Measurements from ENCODE around the gene FLAD1.

Gene FLAD1

DNA sequence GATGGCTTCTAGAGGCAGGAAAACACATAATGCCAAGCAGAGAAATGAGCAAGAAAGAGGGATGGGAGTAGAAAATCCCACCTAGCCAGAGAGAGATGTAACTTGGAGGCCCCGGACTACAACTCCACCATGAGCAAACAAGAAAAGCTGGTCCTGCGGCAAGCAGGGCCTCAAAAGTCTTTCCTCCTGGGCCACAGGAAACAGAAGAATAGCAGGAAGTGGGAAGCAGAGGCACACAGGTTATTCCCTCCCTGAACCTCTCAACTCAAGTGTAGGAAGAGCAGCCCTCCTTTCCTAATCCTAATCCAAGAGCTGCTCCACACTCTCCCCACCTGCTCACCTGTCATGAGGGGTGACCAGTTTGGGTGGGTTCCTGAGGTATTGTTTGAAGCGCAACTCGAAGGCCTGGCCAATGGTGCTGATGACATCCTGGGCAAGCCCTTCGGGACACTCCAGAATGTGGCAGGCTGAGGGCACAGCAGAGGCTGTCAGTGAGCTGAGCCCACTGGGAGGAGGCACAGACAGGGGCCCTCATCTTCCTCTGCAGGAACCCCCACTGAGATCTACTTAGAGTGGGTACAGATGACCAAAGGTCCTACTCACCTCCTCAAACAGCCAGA, 15.7 kb upstream of the FLAD1 start:
- H3K27me3 ChIP-seq (ENCODE audit: insufficient read depth, low read depth, severe bottlenecking): no peaks in the 10 kb centered on the region
- no peak overlapping the region for H3K4me3 ChIP-seq (ENCODE audit: low read depth, low read length)
- H3K9me3 ChIP-seq (ENCODE audit: severe bottlenecking): no peaks in the 10 kb centered on the region
- H3K27ac ChIP-seq: no peak overlapping the region
- TF ChIP-seq, protein P1, sequence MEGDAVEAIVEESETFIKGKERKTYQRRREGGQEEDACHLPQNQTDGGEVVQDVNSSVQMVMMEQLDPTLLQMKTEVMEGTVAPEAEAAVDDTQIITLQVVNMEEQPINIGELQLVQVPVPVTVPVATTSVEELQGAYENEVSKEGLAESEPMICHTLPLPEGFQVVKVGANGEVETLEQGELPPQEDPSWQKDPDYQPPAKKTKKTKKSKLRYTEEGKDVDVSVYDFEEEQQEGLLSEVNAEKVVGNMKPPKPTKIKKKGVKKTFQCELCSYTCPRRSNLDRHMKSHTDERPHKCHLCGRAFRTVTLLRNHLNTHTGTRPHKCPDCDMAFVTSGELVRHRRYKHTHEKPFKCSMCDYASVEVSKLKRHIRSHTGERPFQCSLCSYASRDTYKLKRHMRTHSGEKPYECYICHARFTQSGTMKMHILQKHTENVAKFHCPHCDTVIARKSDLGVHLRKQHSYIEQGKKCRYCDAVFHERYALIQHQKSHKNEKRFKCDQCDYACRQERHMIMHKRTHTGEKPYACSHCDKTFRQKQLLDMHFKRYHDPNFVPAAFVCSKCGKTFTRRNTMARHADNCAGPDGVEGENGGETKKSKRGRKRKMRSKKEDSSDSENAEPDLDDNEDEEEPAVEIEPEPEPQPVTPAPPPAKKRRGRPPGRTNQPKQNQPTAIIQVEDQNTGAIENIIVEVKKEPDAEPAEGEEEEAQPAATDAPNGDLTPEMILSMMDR (IDR thresholded peaks at IDR 0.05; ENCODE audit: low read depth, low read length): no peak
- peaks cover 56% of the 10 kb centered on the region for H3K36me3 ChIP-seq
- no peak for DNase-seq

DNA sequence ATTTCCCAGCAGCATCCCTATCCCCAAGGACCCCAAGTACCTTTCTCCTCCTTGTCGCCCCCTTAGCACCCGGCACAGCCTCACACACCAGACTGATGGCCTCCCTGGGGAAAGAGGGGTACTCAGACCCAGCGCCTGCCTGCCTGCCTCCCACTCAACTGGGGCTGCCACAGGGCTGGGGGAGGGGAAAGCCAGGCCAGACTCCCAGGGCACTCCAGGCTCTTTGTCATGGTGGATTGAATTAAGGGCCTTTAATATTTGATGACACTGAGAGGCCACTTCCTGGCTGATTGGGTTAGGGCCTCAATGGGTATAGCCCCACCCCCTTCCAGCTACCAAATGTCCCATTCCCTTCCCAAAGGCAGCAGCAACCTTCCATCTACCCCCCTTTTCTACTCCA, 14.4 kb upstream of the FLAD1 start:
- TF ChIP-seq, protein P1 (IDR thresholded peaks at IDR 0.05; ENCODE audit: low read depth, low read length): no peak
- DNase-seq: no peak
- Histone ChIP-seq H3K27ac (no peak overlapping the region; the same call in 1 of the 2 replicates), H3K36me3 (peaks cover 45% of the 10 kb centered on the region), H3K9me3 (ENCODE audit: severe bottlenecking) (no peaks in the 10 kb centered on the region), H3K27me3 (ENCODE audit: insufficient read depth, low read depth, severe bottlenecking) (no peaks in the 10 kb centered on the region), H3K4me3 (ENCODE audit: low read depth, low read length) (no peak overlapping the region)

DNA sequence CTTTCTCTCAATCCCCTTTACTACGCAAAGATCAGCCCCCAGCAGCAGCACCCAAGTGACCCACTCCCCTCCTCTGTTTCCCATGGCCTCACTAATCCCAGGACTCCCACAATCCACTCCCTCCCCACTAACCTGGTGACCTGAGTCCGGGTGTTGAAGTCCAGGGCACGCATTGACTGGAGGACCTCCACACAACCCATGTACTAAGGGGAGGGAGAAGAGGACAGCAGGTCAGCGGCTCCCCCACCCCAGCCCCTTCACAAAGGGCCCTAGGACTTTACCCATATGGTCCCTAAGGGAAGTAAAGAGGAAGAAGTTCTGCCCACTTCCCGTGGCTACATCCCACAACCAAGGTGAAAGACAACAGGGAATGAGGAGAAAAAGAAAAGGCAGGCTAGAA, 13.9 kb upstream of the FLAD1 start:
- TF ChIP-seq, protein P1 (IDR thresholded peaks at IDR 0.05; ENCODE audit: low read depth, low read length): no peak
- peaks cover 41% of the 10 kb centered on the region for H3K36me3 ChIP-seq
- no peak overlapping the region for H3K4me3 ChIP-seq (ENCODE audit: low read depth, low read length)
- DNase-seq: no peak
- H3K9me3 ChIP-seq (ENCODE audit: severe bottlenecking): no peaks in the 10 kb centered on the region
- H3K27me3 ChIP-seq (ENCODE audit: insufficient read depth, low read depth, severe bottlenecking): no peaks in the 10 kb centered on the region
- H3K27ac ChIP-seq: no peak overlapping the region; the same call in 1 of the 2 replicates

DNA sequence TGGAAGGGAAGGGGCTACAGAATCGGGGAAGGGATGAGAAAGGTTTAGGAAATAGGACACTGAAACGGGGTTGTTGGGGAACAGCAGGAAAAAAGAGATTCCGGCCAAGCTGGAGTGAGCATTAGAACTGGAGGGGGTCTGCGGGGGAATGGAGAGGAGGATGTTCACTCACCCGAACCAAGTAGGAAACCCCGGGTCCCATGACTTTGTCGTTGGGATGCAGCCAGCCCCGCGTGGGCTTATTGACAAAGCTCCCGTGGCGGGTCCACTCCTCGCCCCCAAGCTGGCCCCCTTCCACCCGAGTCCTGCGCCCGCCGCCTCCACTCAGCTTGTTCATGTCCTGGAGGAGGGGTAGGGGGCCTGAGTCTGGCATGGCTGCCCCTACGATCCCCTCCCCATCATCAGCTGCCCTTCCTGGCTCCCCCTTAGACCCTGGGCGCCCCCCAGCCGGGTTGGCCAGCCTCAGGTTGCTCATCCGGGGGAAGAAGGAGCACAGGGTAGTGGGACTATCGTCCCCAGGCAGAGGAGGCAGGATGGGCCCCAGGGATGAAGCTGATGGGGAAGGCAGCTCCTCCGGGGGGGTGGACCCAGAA, 13.2 kb upstream of the FLAD1 start:
- Histone ChIP-seq H3K9me3 (ENCODE audit: severe bottlenecking) (no peaks in the 10 kb centered on the region), H3K27ac (peak overlapping the region; percentile 51), H3K4me3 (ENCODE audit: low read depth, low read length) (no peak overlapping the region), H3K36me3 (peaks cover 35% of the 10 kb centered on the region), H3K27me3 (ENCODE audit: insufficient read depth, low read depth, severe bottlenecking) (no peaks in the 10 kb centered on the region)
- no peak for DNase-seq
- TF ChIP-seq, protein P1 (IDR thresholded peaks at IDR 0.05; ENCODE audit: low read depth, low read length): no peak

DNA sequence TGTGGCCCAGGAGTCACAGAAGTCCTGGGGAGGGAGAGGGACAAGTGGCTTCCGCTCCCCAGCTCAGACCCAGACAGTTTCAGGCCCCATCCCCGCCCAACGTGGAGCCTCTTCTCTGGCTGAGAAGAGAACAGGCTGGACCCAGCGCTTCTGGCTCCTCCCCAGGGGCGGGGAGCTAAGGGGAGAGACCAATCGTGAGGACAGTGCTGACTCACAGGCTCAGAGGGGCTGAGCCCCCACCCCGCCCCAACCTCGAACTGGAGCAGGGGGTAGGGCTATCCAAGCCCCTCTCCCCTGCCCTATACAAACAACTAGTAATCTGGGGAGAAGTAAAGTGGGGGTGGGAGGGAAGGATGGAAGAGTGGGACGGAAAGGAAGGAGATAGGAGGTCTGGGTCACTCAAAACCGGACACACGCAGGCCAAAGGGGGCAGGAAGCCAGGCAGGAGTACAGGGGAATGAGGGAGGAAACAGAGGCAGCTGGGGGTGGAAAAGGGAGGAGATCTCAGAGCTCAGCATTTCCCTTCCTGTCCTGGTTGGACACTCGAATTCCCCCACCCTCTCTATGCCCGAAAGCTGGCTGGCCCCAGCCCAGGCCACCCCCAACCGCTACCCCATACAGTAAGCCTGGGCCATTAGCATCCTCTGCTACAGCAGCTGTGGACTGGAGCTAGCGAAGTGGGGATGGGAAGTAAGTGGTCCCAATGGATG, 12.4 kb upstream of the FLAD1 start, which contains the start of gene SHC1:
Gene SHC1, minus strand, starts transcription at position 117 of the 710 bp plus-strand sequence. CDS start 221 bp downstream, outside the sequence.
- TF ChIP-seq, protein P1 (IDR thresholded peaks at IDR 0.05; ENCODE audit: low read depth, low read length): no peak
- H3K27ac ChIP-seq: peak within 1 kb of the TSS; percentile 51
- peaks cover 26% of the 10 kb centered on the region for H3K36me3 ChIP-seq
- peak; percentile 98 for DNase-seq
- H3K27me3 ChIP-seq (ENCODE audit: insufficient read depth, low read depth, severe bottlenecking): no peaks in the 10 kb centered on the region
- H3K4me3 ChIP-seq (ENCODE audit: low read depth, low read length): peak within 1 kb of the TSS; percentile 19
- H3K9me3 ChIP-seq (ENCODE audit: severe bottlenecking): no peaks in the 10 kb centered on the region
